ENCODE data around the gene TMEM174. TPM values are rescaled to one million over a fixed set of nuclear protein-coding genes. Genes with fewer than 3 reads are reported as not detected.

The TMEM174 gene
- total RNA-seq, 2 experiments from 2014 or later, result 0.25 TPM; not detected in 1

DNA sequence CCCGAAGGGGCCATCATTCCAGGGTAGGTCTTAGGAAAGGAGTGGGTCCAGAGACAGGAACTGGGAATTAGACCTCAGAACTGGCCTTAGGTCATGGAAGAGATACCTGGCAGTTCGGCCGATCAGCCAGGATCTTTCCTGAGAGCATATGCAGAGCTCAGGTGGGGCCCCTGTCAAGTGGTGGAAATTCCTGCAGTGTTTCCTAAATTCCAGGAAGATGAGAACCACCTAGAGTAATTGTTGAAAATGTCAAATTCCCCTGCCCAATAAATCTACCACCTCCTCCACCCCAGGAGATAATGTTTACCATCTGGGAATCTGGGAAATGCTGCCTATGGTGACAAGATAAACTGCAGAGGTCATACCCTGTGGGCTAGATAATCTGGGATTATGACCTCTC, 38.0 kb upstream of the TMEM174 start:
- Histone ChIP-seq H3K36me3 (ENCODE audit: insufficient read depth, low read length) (no peaks in the 10 kb centered on the region), H4K20me1 (ENCODE audit: insufficient read depth, low read length) (no peaks in the 10 kb centered on the region), H3K79me2 (ENCODE audit: insufficient read depth, low read depth, low read length) (no peaks in the 10 kb centered on the region), H3K9me3 (ENCODE audit: low read length) (no peaks in the 10 kb centered on the region), H2AFZ (ENCODE audit: low read length) (no peak overlapping the region), H3K4me1 (ENCODE audit: insufficient read depth, low read length, poor library complexity, severe bottlenecking) (no peaks in the 10 kb centered on the region), H3K4me2 (ENCODE audit: low read length) (no peak overlapping the region), H3K27ac (ENCODE audit: low read depth, low read length, poor library complexity, severe bottlenecking) (no peak overlapping the region), H3K4me3 (ENCODE audit: low read depth, low read length, poor library complexity, severe bottlenecking) (no peak overlapping the region), H3K9me2 (ENCODE audit: insufficient read depth, low read length) (no peaks in the 10 kb centered on the region)
- no peak for TF ChIP-seq CTCF (conservative IDR thresholded peaks at IDR 0.05; ENCODE audit: low read length)
- TF ChIP-seq EZH2phosphoT487 (IDR thresholded peaks at IDR 0.05; ENCODE audit: borderline replicate concordance, low read depth, low read length), result no peak
- POLR2A ChIA-PET, result interaction anchor here (1.0 kb wide), 1 partner anchor 25 kb away, joined by 3 read pairs; no protein-coding TSS in a partner anchor
- CTCF ChIA-PET (ENCODE audit: unreplicated experiment), result interaction anchor here (1.5 kb wide), 1 partner anchor 9 kb away, joined by 3 read pairs; no protein-coding TSS in a partner anchor
- intact Hi-C loops (cut with micrococcal nuclease; ENCODE audit: unreplicated experiment), result loop anchor here (1.0 to 10.0 kb wide), 3 partner anchors 50 to 310 kb away; partner anchors contain the start of gene FOXD1
- no TSS peak for BruUV-seq (replicated peaks)
- DNase-seq (ENCODE audit: low spot score), result no peak

DNA sequence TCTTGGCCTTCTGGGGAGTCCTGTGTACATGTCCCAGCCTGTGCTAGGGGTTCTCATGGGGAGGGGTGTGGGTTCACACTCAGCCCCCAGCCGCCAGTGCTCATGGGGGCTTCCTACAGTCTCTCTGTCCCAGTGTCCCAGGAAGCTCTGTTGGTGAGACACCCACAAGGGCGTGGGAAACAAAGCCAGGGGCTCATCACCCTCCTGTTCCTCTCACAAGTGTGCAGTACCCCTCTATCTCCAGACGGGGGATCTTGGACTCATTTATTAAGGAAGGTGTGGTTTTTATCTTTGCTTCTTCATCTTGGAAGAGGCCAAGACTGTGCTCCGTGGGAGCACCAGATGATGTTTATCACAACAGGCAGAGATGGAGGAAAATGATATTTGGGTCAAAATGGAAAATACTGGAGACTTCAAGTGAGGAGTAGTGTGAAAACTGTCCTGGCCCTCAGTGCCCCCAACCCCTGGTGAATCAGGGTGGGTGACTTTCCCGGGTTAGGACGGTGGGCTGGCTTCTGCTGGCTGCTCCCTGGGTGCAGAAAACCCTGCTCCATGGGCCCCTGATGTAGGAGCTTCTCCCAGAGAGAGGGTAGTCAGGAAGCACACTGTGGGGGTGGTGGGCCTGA, 37.5 kb upstream of the TMEM174 start:
- Histone ChIP-seq H2AFZ (ENCODE audit: low read length) (no peak overlapping the region; the same call in 1 of the 2 replicates), H3K4me2 (ENCODE audit: low read length) (no peak overlapping the region), H3K4me1 (ENCODE audit: insufficient read depth, low read length, poor library complexity, severe bottlenecking) (no peaks in the 10 kb centered on the region), H3K4me3 (ENCODE audit: low read depth, low read length, poor library complexity, severe bottlenecking) (no peak overlapping the region), H3K79me2 (ENCODE audit: insufficient read depth, low read depth, low read length) (no peaks in the 10 kb centered on the region), H3K27ac (ENCODE audit: low read depth, low read length, poor library complexity, severe bottlenecking) (no peak overlapping the region), H4K20me1 (ENCODE audit: insufficient read depth, low read length) (no peaks in the 10 kb centered on the region), H3K9me3 (ENCODE audit: low read length) (no peaks in the 10 kb centered on the region), H3K36me3 (ENCODE audit: insufficient read depth, low read length) (no peaks in the 10 kb centered on the region), H3K9me2 (ENCODE audit: insufficient read depth, low read length) (no peaks in the 10 kb centered on the region)
- POLR2A ChIA-PET, result no interaction called here
- no TSS peak for BruUV-seq (replicated peaks)
- intact Hi-C loops (cut with micrococcal nuclease; ENCODE audit: unreplicated experiment), result loop anchor here (1.0 to 10.0 kb wide), 3 partner anchors 51 to 309 kb away; partner anchors contain the start of gene FOXD1
- TF ChIP-seq EZH2phosphoT487 (IDR thresholded peaks at IDR 0.05; ENCODE audit: borderline replicate concordance, low read depth, low read length) (no peak), CTCF (conservative IDR thresholded peaks at IDR 0.05; ENCODE audit: low read length) (peak; percentile 80)
- CTCF ChIA-PET (ENCODE audit: unreplicated experiment), result interaction anchor here (0.6 to 1.5 kb wide), 2 partner anchors 9 to 66 kb away, joined by 3 to 5 read pairs; no protein-coding TSS in a partner anchor
- DNase-seq (ENCODE audit: low spot score), result peak; percentile 70

DNA sequence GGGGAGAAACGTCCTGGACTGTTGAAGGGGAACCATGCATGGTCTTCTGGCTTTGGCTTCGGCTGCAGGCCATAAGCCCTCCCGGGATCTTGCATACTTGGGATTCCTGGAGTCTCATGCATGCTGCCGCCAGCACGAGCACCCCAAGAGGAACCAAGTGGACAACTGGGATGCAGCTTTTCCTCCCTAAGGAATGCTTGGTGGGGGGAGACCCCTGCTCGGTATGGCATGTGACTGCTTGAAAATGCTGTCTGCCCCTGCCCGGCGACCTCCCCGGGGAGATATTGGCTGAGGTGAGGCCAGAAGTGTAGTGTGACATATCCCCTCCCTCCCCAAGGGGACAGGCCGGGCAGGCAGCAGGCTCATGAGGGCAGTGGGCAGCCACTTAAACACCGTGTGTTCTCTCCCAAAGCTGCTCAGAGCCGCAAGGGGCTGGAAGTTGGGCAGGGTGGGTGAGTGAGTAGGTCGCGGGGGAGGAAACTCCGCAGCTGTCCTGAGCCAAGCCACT, 36.9 kb upstream of the TMEM174 start:
- Histone ChIP-seq H3K36me3 (ENCODE audit: insufficient read depth, low read length) (no peaks in the 10 kb centered on the region), H4K20me1 (ENCODE audit: insufficient read depth, low read length) (no peaks in the 10 kb centered on the region), H3K4me2 (ENCODE audit: low read length) (no peak overlapping the region), H3K27ac (ENCODE audit: low read depth, low read length, poor library complexity, severe bottlenecking) (no peak overlapping the region), H3K4me3 (ENCODE audit: low read depth, low read length, poor library complexity, severe bottlenecking) (no peak overlapping the region), H3K9me3 (ENCODE audit: low read length) (no peaks in the 10 kb centered on the region), H3K9me2 (ENCODE audit: insufficient read depth, low read length) (no peaks in the 10 kb centered on the region), H3K4me1 (ENCODE audit: insufficient read depth, low read length, poor library complexity, severe bottlenecking) (no peaks in the 10 kb centered on the region), H3K79me2 (ENCODE audit: insufficient read depth, low read depth, low read length) (no peaks in the 10 kb centered on the region), H2AFZ (ENCODE audit: low read length) (no peak overlapping the region)
- TF ChIP-seq CTCF (conservative IDR thresholded peaks at IDR 0.05; ENCODE audit: low read length) (no peak), EZH2phosphoT487 (IDR thresholded peaks at IDR 0.05; ENCODE audit: borderline replicate concordance, low read depth, low read length) (no peak)
- CTCF ChIA-PET (ENCODE audit: unreplicated experiment), result interaction anchor here (0.6 kb wide), 1 partner anchor 66 kb away, joined by 5 read pairs; no protein-coding TSS in a partner anchor
- DNase-seq (ENCODE audit: low spot score), result no peak
- intact Hi-C loops (cut with micrococcal nuclease; ENCODE audit: unreplicated experiment), result loop anchor here (10.0 kb wide), 2 partner anchors 51 to 309 kb away; partner anchors contain the start of gene FOXD1
- POLR2A ChIA-PET, result interaction anchor here (0.6 kb wide), 1 partner anchor 9 kb away, joined by 3 read pairs; no protein-coding TSS in a partner anchor
- no TSS peak for BruUV-seq (replicated peaks)

Measured in OCI-LY7 (cell line).